BJ (cell line): ENCODE data around the gene DNMT1. TPM values are rescaled to one million over a fixed set of nuclear protein-coding genes. Genes with fewer than 3 reads are reported as not detected.

Experiments used
- CTCF ChIA-PET: fragments of 350-600 bp; formaldehyde crosslinking; extraction: SDS; loops from one replicate; lab custom pipeline; 2021; ENCODE audit warnings: antibody characterized with exemption, inconsistent platforms; lab: Yijun Ruan, JAX
- POLR2A ChIA-PET: fragments of 300-600 bp; sonication (Branson Sonifier 250); formaldehyde crosslinking; extraction: SDS; loops from one replicate; lab custom pipeline; 2021; ENCODE audit warnings: antibody characterized with exemption; lab: Charles Lee
- DNase-seq: peaks from one replicate; pipeline ENCODE4 v3.0.0-alpha.2; 2011; ENCODE audit warnings: low read depth
- H3K27me3 ChIP-seq: 2 replicates; pipeline ENCODE4 v1.6.0; 2011; ENCODE audit warnings: low read length; ENCODE audit not compliant: control insufficient read depth, insufficient read depth
- H3K36me3 ChIP-seq: 2 replicates; pipeline ENCODE4 v1.5.1; 2011; ENCODE audit warnings: low read length; ENCODE audit not compliant: control insufficient read depth, insufficient read depth
- H3K4me3 ChIP-seq: 2 replicates; pipeline ENCODE4 v1.5.1; 2011; ENCODE audit warnings: low read depth, mild to moderate bottlenecking, control low read depth, low read length
- CTCF ChIP-seq: IDR thresholded peaks from 2 replicates; pipeline ENCODE4 v1.5.1; 2011; ENCODE audit warnings: low read depth, mild to moderate bottlenecking, control low read depth, inconsistent platforms, low read length, moderate library complexity; ENCODE audit not compliant: insufficient read depth
- polyA plus RNA-seq: library from polyadenylated mRNA; depleted of rRNA; stranded (reverse); fragments of >200 nt; gene quantifications from 2 replicates; pipeline ENCODE4 v1.2.3, GENCODE V29; 2011

Gene DNMT1
- polyA plus RNA-seq, 1 experiment: 31.5 TPM

GRCh38 chr19:10144361-10144760 lies 50.4 kb downstream of the DNMT1 start:
- no peak overlapping the region for H3K4me3 ChIP-seq
- DNase-seq: no peak
- CTCF ChIA-PET: no interaction called here
- H3K27me3 ChIP-seq: no peaks in the 10 kb centered on the region
- POLR2A ChIA-PET: no interaction called here
- H3K36me3 ChIP-seq: peaks cover 38% of the 10 kb centered on the region
- no peak for TF ChIP-seq CTCF

- no peak for TF ChIP-seq CTCF
- Histone ChIP-seq H3K36me3 (peaks cover 43% of the 10 kb centered on the region), H3K27me3 (no peaks in the 10 kb centered on the region), H3K4me3 (no peak overlapping the region)
- POLR2A ChIA-PET: interaction anchor here (0.7 kb wide), 1 partner anchor 36 kb away, joined by 20 read pairs; no protein-coding TSS in a partner anchor
- DNase-seq: no peak
- CTCF ChIA-PET: interaction anchor here (1.1 kb wide), 1 partner anchor 107 kb away, joined by 3 read pairs; no protein-coding TSS in a partner anchor
Measured at GRCh38 chr19:10143681-10144080, 51.1 kb downstream of the DNMT1 start.

- H3K4me3 ChIP-seq: no peak overlapping the region
- ChIA-PET POLR2A (interaction anchor here (0.7 kb wide), 1 partner anchor 35 kb away, joined by 20 read pairs; no protein-coding TSS in a partner anchor), CTCF (interaction anchor here (1.1 kb wide), 1 partner anchor 107 kb away, joined by 3 read pairs; no protein-coding TSS in a partner anchor)
- peaks cover 48% of the 10 kb centered on the region for H3K36me3 ChIP-seq
- H3K27me3 ChIP-seq: no peaks in the 10 kb centered on the region
- no peak for DNase-seq
- TF ChIP-seq CTCF: no peak
Measured at GRCh38 chr19:10142701-10143375, 51.9 kb downstream of the DNMT1 start.

GRCh38 chr19:10141973-10142372 lies 52.8 kb downstream of the DNMT1 start:
- no peak for DNase-seq
- Histone ChIP-seq H3K36me3 (peaks cover 56% of the 10 kb centered on the region), H3K4me3 (no peak overlapping the region), H3K27me3 (no peaks in the 10 kb centered on the region)
- POLR2A ChIA-PET: no interaction called here
- TF ChIP-seq CTCF: no peak
- CTCF ChIA-PET: no interaction called here

- Histone ChIP-seq H3K27me3 (no peaks in the 10 kb centered on the region), H3K4me3 (no peak overlapping the region), H3K36me3 (peaks cover 59% of the 10 kb centered on the region)
- ChIA-PET CTCF (no interaction called here), POLR2A (no interaction called here)
- no peak for TF ChIP-seq CTCF
- DNase-seq: no peak
Measured at GRCh38 chr19:10141479-10141878, 53.3 kb downstream of the DNMT1 start.
